Measurements from ENCODE around the gene CADPS.

Gene CADPS

DNA sequence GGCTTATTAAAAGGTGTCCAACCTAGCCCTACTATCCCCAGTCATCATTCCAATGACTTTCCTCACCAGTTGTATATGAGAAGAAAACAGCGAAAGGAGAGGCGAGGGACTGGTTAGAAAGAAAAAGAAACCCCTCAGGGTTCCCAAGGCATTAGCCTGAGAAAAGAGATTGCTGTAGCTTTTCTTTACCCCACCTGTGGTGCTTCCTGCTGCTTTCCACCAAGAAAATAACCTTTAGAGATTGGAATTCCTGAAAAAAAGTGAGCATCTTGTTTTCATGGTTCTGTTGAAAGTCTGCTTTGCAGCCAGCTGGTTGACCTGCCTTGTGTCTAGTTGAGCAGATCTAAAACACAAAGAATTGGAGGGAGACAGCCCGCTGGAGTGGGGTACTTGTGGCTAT lies 196.4 kb downstream of the CADPS start:
- DNase-seq = no peak

DNA sequence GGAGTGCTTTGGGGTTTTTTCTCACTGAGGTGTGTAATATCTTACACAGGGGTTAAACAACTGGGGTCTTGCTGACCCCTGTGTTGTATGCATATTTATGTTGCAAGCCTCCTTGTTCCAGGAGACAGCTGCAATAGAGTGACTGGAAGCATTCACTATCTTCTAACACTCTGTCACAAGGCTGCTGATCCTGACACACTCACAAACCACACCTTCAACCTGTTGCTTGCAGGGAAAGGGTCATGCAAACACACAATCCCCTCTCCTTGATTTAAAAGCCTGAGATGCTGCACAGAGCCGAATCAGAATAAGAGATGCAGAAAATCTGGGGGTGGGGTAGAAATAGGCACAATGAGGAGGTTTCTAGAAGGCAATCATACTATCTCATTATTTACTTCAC lies 197.3 kb downstream of the CADPS start:
- no peak for DNase-seq

DNA sequence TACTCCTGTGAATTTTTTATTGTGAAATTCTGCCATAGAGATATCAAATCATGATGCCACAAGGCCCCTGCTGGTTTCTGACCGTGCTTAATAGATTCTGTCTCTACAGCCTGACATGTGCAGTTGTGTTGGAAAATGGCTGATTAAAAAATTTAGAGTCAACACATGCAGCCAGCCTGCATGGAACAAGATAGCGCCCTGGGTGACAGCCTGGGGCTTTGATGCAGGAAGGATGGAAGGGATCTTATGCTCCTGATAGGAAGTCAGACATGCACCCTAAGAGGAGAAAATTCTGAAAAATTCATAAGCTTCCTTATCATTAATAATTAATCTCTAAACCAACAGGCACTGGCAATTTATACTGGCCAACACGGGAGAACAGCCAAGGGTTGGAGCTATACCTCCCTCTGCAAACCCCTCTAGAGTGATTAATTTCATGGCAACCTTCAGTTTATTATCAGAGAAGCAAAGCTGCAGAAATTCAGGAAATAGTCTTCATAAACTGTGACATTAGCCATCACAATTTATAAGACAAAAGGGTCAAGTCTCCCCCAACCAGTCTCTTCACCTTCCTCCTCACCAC lies 198.4 kb downstream of the CADPS start:
- no peak for DNase-seq

DNA sequence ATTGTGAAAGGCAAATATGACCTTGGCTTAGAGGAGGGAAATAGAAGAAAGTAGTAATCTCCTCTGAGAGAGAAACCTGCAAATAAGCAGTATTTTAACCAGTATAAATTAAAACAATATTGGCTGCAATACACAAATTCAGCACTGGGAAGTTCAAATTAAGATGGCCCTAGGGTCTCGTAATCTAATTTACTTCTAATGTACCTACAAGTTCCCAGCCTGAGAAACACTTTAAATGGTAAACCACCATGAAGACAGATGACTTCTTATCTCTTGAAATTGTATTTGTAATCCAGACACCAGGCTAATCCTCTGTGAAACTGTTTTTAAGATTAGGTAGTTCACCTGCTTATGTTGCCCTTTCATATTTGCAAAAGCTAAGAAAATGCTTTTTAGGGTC lies 199.7 kb downstream of the CADPS start:
- DNase-seq = no peak

DNA sequence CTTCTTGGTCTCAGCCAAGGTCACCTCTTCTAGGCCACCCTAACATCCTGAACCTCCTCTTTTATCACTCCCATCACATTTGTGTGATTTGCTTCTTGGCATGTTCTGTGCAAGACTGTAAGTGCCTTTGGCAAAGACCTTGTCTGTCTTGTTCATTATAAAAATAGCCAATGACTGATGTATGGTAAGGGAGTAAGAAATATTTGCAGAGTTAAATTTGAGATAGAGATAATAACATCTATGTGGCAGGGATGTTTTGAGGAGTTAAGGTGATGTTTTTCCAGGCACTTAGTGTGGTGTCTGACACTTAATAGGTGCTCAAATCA lies 202.3 kb downstream of the CADPS start:
- no peak for DNase-seq

DNA sequence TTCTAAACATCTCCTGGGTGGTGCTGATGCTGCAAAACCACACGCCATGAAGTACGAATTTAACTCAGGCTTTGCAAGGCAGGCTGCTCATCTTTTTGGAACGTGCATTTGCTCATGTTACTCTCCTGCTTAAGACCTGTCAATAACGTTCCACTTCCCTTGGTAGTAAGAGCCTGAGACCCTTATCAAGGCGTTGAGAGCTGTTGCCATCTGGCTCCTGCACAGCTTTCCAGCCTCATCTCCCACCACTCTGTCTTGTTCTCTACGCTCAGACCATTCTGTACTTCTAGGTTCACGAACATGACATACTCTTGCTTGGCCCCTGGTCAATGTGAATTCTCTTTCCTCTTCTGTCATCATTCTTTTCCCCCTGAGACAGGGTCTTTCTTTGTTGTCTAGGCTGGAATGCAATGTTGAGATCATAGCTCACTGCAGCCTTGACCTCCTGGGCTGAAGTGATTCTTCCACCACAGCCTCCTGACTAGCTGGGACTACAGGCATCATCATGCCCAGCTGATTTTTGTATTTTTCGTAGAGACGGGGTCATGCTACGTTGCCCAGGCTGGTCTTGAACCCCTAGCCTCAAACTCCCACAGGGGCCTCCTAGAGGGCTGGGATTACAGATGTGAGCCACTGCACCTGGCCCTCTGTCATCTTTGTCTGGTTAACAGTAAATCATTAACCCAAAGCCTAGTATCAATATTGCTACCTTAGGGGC lies 202.8 kb downstream of the CADPS start:
- DNase-seq = no peak

DNA sequence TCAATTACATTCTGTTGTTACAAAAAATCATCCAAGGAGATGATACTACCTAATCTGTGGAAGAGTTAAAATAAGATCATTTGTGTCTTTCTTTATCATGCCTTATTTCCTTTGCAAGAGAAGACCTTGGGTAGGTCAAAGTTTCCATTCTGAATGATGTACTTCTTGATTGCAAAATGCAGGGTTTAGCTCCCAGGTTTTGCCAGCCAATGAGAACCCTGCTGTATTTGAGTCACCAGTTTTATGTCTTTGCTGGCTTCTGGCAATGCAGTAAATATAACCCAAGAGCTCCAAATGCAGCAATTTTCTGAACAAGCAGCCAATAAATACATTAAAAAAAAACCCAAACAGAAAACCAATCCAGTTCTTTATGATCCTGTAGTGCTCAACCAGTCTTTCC lies 204.9 kb downstream of the CADPS start:
- no peak for DNase-seq

DNA sequence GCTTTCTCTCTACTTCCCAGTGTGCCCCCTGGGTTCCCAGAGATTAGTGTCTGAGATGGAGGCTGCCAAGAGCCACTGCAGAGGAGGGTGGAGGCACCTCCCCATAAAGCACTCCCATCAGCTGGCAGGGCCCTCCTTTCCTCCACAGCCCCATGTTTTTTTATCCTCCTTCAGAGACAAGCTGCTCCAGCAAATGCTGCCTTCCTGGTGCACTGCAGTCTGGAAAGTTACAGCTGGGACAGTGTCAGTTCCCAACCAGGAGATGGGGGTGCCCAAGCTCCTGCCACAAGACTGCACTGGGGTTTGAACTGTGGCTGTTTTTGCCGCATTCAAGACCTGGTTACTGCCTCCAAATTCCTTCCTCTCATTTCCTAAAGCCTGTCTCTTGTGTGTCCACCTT lies 206.1 kb downstream of the CADPS start:
- DNase-seq = no peak

DNA sequence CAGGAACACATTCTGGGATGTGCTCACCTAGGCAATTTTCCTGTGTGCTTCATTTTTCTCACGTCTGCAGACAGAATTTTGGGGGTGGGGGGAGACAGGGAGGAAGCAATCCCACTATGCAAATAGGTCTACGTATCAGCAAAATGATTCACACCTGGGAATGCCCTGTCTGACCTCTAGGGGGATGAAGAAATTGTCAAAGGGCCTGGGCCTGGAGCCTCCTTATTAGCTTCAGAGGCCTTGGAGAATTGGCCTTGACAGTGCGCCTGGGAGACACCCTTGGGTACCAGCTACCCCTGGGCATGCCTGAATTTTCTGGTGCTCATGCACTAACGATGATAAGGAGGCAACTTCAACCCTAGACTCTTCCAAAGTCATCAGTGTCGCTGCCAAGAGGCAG lies 207.5 kb downstream of the CADPS start:
- no peak for DNase-seq

DNA sequence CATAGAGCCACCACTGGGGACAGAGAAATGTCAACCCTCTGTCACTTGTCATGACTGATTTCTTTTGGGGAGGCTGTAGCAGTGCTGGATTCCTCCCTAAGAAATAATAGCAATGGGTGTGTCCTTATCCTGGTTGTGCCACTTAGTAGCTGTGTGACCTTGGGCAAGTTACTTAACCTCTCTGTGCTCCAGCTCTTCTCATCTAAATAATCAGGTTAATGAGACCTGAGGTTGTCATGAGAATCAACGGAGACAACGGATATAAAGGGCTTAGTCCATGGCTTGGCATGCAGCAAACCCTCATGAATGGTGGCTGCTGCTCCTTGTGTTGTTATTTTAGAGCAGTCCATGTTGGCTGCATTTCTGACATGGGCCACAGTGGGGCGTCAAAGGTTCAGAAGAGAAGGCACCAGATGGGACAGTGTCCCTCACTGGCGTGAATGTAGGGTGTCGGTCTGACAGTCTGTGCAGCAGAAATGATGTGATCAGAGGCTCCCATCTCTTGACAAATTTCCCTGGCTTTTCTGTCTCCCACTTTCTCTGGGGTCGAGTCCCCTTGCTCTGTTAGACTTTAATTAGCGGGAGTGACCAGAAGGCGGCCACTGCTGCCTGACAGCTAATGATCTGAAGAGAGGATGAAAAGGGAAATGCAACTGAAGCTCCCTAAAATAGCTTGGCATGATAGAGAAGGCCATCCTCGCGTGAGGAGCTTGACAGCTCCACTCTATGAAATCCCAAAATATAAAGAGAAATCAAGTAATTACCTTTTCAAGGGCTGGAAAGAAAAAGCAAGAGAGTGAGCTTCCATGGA lies 209.4 kb downstream of the CADPS start:
- no peak for DNase-seq

DNA sequence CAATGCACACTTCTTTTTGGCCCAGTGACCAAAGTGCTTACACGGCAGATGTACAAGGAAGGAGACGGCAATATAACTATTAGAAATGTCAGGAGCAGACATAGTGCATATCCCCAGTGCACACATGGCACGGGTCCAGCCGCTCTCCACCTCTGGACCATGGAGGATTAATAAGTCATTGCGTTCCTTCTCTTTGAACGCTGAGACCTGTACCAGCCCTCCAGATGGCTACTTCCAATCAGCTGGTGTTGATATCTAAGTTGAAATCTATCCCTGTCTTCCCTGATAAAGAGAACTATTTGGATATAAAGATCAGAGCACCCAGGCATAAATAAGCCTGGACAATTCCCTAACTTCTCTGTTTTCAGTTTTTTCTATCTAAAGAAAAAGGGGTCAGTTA lies 212.5 kb downstream of the CADPS start:
- no peak for DNase-seq

DNA sequence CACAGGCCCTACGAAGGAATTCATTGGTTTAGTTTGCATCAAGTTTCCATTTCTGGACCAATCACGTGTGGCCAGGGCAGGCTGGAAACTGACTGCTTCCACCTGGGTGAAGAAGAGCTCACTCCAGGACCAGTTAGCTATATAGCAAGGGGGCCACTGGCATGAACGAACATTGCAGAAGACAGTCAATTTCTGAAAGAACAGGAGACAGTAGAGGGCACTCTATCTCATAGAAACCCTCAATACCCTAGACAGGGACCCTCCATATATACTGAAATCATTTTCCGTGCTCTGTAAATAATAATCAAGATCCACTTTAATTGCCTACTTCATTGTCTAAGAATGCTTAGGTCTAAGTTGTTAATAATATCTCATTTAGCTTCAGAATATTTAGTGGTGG lies 215.6 kb downstream of the CADPS start:
- DNase-seq = no peak

DNA sequence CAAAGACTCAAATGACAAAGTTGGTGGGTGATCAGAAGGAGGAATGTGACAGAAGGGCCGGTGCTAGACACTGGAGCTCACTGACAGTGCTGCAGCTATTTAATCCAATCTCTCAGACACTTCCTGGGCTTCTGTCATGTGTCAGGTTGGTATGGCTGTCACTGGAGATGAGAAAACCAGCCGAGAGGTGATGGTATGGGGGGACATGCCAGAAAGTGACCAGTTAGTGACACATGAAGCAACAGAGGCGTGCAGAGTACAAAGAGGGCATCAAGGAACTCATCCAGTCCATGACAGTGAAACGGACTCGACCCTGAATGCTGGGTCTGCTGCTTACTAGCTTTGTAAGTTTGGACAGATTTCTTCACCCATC lies 219.5 kb downstream of the CADPS start:
- no peak for DNase-seq

DNA sequence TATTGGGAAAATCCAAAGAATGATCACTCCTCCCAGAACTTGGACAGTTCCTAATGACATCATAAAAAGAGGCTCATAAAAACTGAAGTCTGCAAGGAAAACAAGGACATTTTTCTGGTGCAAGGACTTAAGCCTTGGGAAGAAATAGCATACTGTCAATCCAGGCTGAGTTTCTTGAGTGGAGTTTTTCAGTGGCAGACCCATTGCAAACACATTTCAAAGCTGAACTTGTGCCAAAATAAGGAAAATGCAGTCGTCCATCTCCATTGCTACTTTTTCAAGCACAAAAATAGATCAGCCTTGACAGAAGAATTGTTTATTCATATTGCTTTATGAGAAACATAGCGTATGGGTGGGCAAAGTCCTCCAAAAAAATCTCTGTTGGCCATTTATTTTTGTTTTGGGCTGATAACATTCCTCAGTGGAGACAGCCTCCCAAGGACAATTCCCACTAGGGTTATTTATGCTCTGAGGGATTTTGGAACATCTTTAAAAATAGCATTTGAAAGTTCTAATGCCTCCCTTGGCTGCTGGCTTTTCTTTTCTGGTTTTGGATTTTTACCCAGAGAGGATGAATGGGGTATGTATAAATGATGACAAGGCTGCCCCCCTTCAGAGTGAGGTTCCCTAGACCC lies 220.0 kb downstream of the CADPS start:
- no peak for DNase-seq

DNA sequence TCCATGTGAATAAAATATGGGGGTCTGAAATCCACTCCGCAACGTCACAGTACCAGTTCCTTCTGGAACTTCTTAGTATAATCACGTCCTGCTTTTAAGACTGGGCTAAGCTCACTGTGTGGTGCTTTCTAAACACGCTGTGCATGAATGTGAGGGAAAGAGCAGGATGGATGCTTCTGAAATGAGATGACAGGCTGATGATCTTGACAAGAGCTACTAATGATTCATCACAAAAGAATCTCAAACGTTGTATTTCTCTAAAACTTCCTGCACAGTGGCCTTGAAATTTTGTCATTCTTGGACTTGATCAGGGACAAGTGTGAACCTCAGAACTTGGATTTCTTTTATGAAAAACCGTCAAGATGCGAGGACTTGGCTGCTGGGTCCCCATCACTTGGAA lies 221.4 kb downstream of the CADPS start:
- no peak for DNase-seq

DNA sequence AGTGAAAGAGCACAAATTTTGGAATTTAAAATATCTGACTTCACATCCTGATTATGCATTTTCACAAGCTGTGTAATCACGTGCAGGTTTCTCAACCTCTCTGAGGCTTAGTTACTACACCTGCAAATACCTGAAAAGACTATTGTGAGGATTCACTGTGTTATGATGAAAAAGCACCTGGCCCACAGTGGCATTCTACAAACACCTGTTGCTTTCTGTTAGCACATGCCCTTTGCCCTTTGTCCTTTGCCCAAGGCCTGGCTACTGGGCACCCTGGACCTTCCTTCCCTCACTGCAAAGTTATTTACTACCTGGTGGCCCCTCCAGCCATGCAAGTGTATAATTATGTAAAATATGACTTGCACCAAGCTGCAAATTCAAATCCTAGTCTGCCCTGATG lies 227.5 kb downstream of the CADPS start:
- no peak for DNase-seq

DNA sequence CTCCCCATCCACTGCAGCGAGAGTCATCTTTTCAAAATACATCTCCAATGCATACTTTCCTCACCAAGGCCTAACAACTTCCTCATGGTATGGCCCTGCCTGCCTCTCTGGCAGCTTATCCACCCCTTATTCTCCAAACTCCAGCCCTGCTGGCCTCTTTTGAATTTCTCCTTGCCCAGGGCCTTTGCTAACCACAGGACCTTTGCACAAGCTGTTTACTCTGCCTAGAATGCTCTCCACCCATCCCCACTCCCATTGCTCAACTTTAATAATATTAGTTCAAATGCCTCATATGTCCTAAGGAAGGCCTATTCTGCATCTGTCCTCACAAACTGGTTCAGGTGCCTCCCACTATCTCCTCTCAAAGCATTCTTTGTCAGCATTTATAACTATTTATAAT lies 230.7 kb downstream of the CADPS start:
- no peak for DNase-seq

DNA sequence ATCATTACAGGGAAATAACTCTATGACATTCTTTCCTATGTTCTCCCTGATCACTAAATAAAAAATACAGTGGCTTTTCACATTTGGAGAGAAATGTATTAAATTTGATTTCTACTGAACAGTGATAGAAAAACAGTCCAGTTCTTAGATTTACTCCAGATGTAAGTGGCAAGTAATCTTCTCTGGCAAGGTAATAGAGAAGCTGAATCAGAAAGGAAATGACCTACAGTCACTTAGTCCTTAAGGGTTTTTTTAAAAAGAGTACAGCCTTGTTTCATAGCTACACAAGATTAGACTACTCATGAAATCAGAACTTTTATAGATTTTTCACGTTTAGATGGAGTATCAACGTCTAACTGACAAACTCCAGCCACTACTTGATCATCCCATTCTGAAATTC lies 236.9 kb downstream of the CADPS start:
- DNase-seq = no peak

DNA sequence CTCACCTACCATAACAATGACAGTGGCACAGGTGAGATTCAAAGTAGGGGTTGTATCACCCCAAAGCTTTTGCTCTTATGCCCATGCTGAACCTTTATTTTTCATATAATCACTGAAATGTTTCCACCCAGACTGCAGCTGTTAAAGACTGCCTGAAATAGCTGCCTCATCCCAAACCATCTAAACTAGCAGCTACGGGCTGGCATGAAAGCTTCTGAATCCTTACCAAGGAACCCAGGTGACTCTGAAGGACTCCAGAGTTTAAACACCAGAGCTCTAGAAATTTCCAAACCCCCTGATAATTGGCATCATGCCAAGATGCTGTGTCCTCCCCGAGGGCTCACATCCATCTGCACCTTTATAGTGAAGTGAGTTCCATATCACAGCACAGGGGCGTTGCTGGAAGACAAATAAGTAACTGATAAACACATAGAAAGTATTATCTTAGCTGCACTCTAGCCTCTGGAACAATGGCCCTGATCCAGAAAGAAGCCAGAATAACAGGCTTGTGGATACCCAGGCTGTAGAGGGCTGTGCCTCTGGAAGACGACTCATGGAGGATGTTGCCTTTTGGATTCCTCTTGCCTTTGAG lies 238.9 kb downstream of the CADPS start:
- no peak for DNase-seq

DNA sequence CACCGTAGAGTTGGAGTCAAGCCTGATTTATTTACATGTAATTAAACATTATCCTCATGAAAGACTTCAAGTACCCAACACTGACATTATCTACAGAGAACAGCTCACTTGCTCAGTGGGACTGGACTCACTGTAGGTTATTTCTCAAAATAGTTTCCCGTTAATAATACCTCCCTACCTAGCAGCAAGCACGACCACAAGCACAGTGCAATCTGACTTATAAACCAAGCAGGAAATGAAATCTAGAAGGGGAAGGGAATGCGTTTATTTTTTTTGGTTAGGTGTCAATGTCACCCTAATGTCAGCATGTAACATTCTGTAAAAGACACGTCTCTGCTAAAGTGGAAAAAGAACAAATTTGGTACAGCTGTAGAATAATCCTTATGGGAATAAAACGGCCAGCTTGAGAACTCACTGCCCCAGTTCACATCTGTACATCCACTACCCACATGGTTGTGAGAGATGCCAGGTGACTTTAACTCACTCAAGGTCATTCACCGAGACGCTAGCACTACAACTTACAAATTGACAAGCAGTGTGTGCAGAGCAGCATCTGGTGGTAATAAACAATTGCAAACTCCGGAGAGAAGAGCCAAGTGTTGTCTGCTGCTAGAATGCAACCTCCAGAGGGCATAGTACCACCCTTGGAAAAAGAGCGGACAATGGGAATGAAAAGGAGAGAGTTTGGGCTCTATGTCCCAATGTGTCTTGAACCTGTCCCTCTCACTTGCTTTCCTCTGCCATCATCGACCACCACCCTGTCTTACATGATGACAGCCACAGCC lies 242.5 kb downstream of the CADPS start:
- no peak for DNase-seq

DNA sequence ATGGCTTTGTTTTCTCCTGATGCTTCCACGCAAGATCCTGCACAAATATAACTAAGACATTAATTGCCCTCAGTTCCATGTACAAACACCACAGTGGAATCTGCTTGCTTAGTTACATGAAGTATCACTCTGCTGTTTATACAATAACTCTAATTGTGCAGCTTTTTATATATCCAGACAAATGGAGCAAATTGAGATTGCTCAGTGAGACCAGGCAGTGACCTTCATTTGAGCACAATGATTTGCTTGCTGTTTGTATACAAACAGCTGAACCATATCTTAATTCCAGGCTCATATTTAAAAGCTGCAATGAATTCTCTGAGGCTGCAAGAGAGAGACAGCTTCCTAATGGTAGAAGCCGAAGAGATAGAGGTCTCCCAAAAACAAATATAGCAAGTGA lies 243.7 kb downstream of the CADPS start:
- DNase-seq = no peak

DNA sequence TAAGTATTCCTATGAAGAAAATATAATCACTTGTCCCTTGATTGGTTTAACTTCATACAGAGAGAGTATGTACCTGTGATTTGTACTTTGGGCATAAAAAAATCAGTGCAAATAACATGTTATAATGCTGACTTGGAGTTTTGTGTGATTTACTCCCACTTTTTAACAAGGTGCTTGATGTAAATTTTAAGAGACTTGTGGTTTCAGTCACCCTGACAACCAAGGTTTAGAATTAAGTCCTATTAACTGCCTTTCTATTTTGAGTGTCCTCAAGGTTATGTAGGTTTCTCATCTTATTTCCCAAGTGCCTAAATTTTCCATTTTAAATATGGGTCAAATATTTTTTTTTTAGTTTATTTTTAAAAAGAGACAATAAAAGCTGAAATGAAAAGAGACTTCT lies 244.6 kb downstream of the CADPS start:
- DNase-seq = no peak

DNA sequence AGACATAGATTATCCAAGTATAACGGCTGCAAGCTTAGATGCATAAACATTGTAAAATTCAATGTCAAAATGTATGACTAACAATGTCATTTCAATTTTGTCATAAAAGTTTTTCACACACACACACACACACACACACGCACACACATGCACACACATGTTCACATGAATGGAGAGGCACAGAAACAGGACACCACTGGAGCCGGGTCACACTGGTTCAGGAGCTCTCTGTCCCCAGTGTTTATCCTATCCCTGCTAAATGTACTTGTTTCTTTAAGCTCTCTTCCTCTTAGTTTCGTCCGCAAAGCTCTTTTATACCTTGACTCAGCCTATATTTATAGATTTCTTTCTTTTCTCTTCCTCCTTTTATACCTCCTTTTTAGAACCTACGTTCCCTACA lies 249.9 kb downstream of the CADPS start:
- DNase-seq = no peak
